BJ (cell line): ENCODE measurements around the gene KLHL29. TPM values are rescaled to one million over a fixed set of nuclear protein-coding genes. Genes with fewer than 3 reads are reported as not detected.

ENCODE experiments used
- CTCF ChIA-PET: fragments of 350-600 bp; formaldehyde crosslinking; extraction: SDS; loops from one replicate; lab custom pipeline; 2021; ENCODE audit warnings: antibody characterized with exemption, inconsistent platforms; lab: Yijun Ruan, JAX
- POLR2A ChIA-PET: fragments of 300-600 bp; sonication (Branson Sonifier 250); formaldehyde crosslinking; extraction: SDS; loops from one replicate; lab custom pipeline; 2021; ENCODE audit warnings: antibody characterized with exemption; lab: Charles Lee
- DNase-seq: peaks from one replicate; pipeline ENCODE4 v3.0.0-alpha.2; 2011; ENCODE audit warnings: low read depth
- H3K27me3 ChIP-seq: 2 replicates; pipeline ENCODE4 v1.6.0; 2011; ENCODE audit warnings: low read length; ENCODE audit not compliant: control insufficient read depth, insufficient read depth
- H3K36me3 ChIP-seq: 2 replicates; pipeline ENCODE4 v1.5.1; 2011; ENCODE audit warnings: low read length; ENCODE audit not compliant: control insufficient read depth, insufficient read depth
- H3K4me3 ChIP-seq: 2 replicates; pipeline ENCODE4 v1.5.1; 2011; ENCODE audit warnings: low read depth, mild to moderate bottlenecking, control low read depth, low read length
- CTCF ChIP-seq: IDR thresholded peaks from 2 replicates; pipeline ENCODE4 v1.5.1; 2011; ENCODE audit warnings: low read depth, mild to moderate bottlenecking, control low read depth, inconsistent platforms, low read length, moderate library complexity; ENCODE audit not compliant: insufficient read depth
- polyA plus RNA-seq: library from polyadenylated mRNA; depleted of rRNA; stranded (reverse); fragments of >200 nt; gene quantifications from 2 replicates; pipeline ENCODE4 v1.2.3, GENCODE V29; 2011

KLHL29 gene
- polyA plus RNA-seq, 1 experiment: 10.0 TPM

- POLR2A ChIA-PET: no interaction called here
Observed at GRCh38 chr2:23618265-23618664, 233.3 kb downstream of the KLHL29 start.

GRCh38 chr2:23618794-23619530 lies 234.0 kb downstream of the KLHL29 start:
- ChIA-PET POLR2A (no interaction called here), CTCF (interaction anchor here (1.0 to 1.8 kb wide), 2 partner anchors 10 to 12 kb away, joined by 3 to 4 read pairs; no protein-coding TSS in a partner anchor)
- TF ChIP-seq CTCF: no peak
- DNase-seq: no peak
- H3K4me3 ChIP-seq: no peak overlapping the region
- no peaks in the 10 kb centered on the region for H3K36me3 ChIP-seq
- no peaks in the 10 kb centered on the region for H3K27me3 ChIP-seq

More at GRCh38 chr2:23618265-23618664, 233.3 kb downstream of the KLHL29 start:
- DNase-seq: no peak
- TF ChIP-seq CTCF: no peak
- Histone ChIP-seq H3K27me3 (no peaks in the 10 kb centered on the region), H3K36me3 (no peaks in the 10 kb centered on the region), H3K4me3 (no peak overlapping the region)
- CTCF ChIA-PET: interaction anchor here (1.0 to 1.8 kb wide), 5 partner anchors 10 to 39 kb away, joined by 3 to 6 read pairs (median 4); no protein-coding TSS in a partner anchor

- Histone ChIP-seq H3K4me3 (no peak overlapping the region), H3K36me3 (no peaks in the 10 kb centered on the region), H3K27me3 (no peaks in the 10 kb centered on the region)
- CTCF ChIA-PET: no interaction called here
- DNase-seq: no peak
- POLR2A ChIA-PET: no interaction called here
- no peak for TF ChIP-seq CTCF
Observed at GRCh38 chr2:23619941-23620340, 235.0 kb downstream of the KLHL29 start.

- no peak overlapping the region for H3K4me3 ChIP-seq
- no peak for TF ChIP-seq CTCF
- CTCF ChIA-PET: no interaction called here
Observed at GRCh38 chr2:23620841-23621341, 235.9 kb downstream of the KLHL29 start.

GRCh38 chr2:23621616-23622015 lies 236.6 kb downstream of the KLHL29 start:
- Histone ChIP-seq H3K27me3 (no peaks in the 10 kb centered on the region), H3K36me3 (no peaks in the 10 kb centered on the region; the same call in 1 of the 2 replicates), H3K4me3 (no peak overlapping the region)
- no peak for DNase-seq
- POLR2A ChIA-PET: no interaction called here
- CTCF ChIA-PET: interaction anchor here (1.1 kb wide), 1 partner anchor 143 kb away, joined by 3 read pairs; no protein-coding TSS in a partner anchor
- no peak for TF ChIP-seq CTCF

More at GRCh38 chr2:23620841-23621341, 235.9 kb downstream of the KLHL29 start:
- DNase-seq: no peak
- Histone ChIP-seq H3K27me3 (no peaks in the 10 kb centered on the region), H3K36me3 (no peaks in the 10 kb centered on the region)
- POLR2A ChIA-PET: no interaction called here
